Mesothelial cell of epicardium (in vitro differentiated cells): ENCODE measurements around the gene DENND11. TPM values are rescaled to one million over a fixed set of nuclear protein-coding genes. Genes with fewer than 3 reads are reported as not detected.

Experiments
- DNase-seq, 2 experiments: peaks; one replicate each; pipeline ENCODE4 v3.0.0; 2021; ENCODE audit warnings: low spot score in 2 of 2; ENCODE audit not compliant: unreplicated experiment in 2 of 2
- H3K27ac Mint-ChIP-seq: 2 replicates; pipeline ENCODE4 v1.8.0; 2021; ENCODE audit warnings: mixed read lengths
- H3K27me3 Mint-ChIP-seq: 2 replicates; pipeline ENCODE4 v1.8.0; 2021; ENCODE audit warnings: low read depth, mixed read lengths
- H3K36me3 Mint-ChIP-seq: 2 replicates; pipeline ENCODE4 v1.8.0; 2021; ENCODE audit warnings: mixed read lengths
- H3K4me1 Mint-ChIP-seq: 2 replicates; pipeline ENCODE4 v1.8.0; 2021; ENCODE audit warnings: mixed read lengths
- H3K4me3 Mint-ChIP-seq: 2 replicates; pipeline ENCODE4 v1.8.0; 2021; ENCODE audit warnings: mild to moderate bottlenecking, moderate library complexity, mixed read lengths
- H3K9me3 Mint-ChIP-seq: 2 replicates; pipeline ENCODE4 v1.8.0; 2021; ENCODE audit warnings: mixed read lengths
- total RNA-seq: library from RNA; stranded (reverse); gene quantifications from 3 replicates; pipeline ENCODE4 v1.2.1, GENCODE V29; 2021
- TF ChIP-seq, protein P1 (sequence below): fragments of 200-600 bp; sonication (generic); IDR thresholded peaks from one replicate; pipeline ENCODE4 v1.5.0; 2021; ENCODE audit warnings: antibody characterized with exemption; ENCODE audit not compliant: unreplicated experiment

Gene DENND11
- total RNA-seq, 1 donor from 2014 or later = 22.7 TPM

GRCh38 chr7:141706239-141707064, 4.5 kb upstream of the DENND11 start:
- Mint-ChIP-seq H3K36me3 (no peaks in the 10 kb centered on the region), H3K4me1 (peaks cover 4% of the 10 kb centered on the region), H3K9me3 (no peaks in the 10 kb centered on the region), H3K27ac (no peak overlapping the region), H3K4me3 (no peak overlapping the region), H3K27me3 (peaks cover 8% of the 10 kb centered on the region)
- TF ChIP-seq, protein P1, sequence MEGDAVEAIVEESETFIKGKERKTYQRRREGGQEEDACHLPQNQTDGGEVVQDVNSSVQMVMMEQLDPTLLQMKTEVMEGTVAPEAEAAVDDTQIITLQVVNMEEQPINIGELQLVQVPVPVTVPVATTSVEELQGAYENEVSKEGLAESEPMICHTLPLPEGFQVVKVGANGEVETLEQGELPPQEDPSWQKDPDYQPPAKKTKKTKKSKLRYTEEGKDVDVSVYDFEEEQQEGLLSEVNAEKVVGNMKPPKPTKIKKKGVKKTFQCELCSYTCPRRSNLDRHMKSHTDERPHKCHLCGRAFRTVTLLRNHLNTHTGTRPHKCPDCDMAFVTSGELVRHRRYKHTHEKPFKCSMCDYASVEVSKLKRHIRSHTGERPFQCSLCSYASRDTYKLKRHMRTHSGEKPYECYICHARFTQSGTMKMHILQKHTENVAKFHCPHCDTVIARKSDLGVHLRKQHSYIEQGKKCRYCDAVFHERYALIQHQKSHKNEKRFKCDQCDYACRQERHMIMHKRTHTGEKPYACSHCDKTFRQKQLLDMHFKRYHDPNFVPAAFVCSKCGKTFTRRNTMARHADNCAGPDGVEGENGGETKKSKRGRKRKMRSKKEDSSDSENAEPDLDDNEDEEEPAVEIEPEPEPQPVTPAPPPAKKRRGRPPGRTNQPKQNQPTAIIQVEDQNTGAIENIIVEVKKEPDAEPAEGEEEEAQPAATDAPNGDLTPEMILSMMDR = no peak
- no peak for DNase-seq

DNA sequence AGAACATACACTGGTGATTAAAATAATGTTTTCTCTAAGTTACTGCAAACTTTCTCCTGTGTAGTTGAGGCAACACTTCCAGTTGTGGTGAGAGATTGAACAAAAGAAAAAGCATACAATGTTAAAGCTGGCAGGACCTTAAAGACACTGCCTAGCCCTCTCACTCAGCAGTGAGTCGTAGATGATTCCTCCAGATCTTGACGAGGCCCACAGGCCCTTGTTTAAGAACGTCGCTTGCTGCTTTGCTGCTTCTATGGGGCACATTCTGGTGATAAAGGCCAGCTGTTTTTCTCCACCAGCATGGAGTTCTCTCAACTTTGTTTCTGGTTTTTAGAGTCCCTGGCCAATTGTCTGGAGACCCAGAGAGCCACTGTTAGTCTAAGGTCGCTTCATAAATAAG, 2.8 kb upstream of the DENND11 start:
- H3K4me3 Mint-ChIP-seq = no peak overlapping the region
- no peaks in the 10 kb centered on the region for H3K36me3 Mint-ChIP-seq
- TF ChIP-seq, protein P1 = no peak
- DNase-seq = no peak
- H3K4me1 Mint-ChIP-seq = peaks cover 16% of the 10 kb centered on the region
- no peaks in the 10 kb centered on the region for H3K9me3 Mint-ChIP-seq
- no peak overlapping the region for H3K27ac Mint-ChIP-seq
- peaks cover 8% of the 10 kb centered on the region for H3K27me3 Mint-ChIP-seq

DNA sequence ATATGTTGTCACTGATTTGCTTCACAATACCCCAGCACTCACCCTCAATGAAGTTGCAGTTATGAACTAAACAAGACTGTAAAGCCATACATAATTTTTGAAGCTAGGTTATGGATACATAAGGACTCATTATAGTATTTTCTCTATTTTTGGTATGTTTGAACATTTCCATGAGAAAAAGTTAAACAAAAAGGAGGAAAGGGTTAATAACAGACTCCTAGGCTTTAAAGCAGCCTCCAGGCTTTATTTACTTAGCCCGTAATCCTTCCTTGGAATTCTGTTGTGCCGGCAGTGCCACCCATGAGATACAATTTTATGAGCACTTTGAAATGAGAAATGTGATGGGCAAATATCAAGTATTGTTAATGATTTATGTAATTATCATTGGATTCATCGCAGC, 2.1 kb upstream of the DENND11 start:
- no peak overlapping the region for H3K4me3 Mint-ChIP-seq
- no peak overlapping the region for H3K27ac Mint-ChIP-seq
- no peak for DNase-seq
- TF ChIP-seq, protein P1 = no peak
- peaks cover 8% of the 10 kb centered on the region for H3K27me3 Mint-ChIP-seq
- peaks cover 16% of the 10 kb centered on the region for H3K4me1 Mint-ChIP-seq
- H3K9me3 Mint-ChIP-seq = no peaks in the 10 kb centered on the region
- H3K36me3 Mint-ChIP-seq = no peaks in the 10 kb centered on the region

- no peak overlapping the region for H3K27ac Mint-ChIP-seq
- peaks cover 16% of the 10 kb centered on the region for H3K4me1 Mint-ChIP-seq
- H3K4me3 Mint-ChIP-seq = peak overlapping the region; percentile 68
- TF ChIP-seq, protein P1 = no peak
- no peak for DNase-seq
- no peaks in the 10 kb centered on the region for H3K9me3 Mint-ChIP-seq
- peaks cover 8% of the 10 kb centered on the region for H3K27me3 Mint-ChIP-seq
- H3K36me3 Mint-ChIP-seq = no peaks in the 10 kb centered on the region
These were observed 926 bp upstream of the DENND11 start for GRCh38 chr7:141702892-141703291.

DNA sequence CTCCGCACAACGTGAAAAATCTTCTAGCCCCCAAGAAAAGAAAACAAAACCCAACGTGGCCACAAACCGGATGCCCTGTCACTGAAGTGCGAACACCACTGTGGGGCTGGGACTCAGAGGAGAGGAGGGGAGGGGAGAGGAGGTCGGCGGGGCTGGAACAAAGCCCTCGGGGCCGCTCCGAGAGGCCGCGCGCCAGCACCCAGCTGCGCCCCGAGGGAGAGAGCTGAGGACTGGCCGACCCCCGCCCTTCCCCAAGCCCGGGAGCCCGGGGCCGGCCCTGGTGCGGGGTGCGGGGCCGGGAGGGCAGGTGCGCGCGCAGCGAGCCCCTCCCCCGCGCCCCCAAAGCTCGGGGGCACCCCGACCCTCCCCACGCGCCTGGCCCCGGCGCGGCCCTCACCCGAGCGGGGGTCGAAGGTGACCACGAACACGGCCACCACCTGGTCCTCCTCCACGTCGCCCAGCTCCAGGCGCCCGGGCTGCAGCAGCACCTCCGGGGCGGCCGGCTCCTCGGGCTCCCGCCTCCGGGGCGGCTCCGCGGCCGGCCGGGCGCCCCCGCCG, 398 bp downstream of the DENND11 start:
- DNase-seq = peak; percentile 31 to 57
- Mint-ChIP-seq H3K9me3 (no peaks in the 10 kb centered on the region), H3K27ac (no peak overlapping the region), H3K27me3 (peaks cover 8% of the 10 kb centered on the region), H3K4me1 (peaks cover 16% of the 10 kb centered on the region), H3K36me3 (no peaks in the 10 kb centered on the region), H3K4me3 (peak overlapping the region; percentile 71)
- TF ChIP-seq, protein P1 = no peak
